GM12864 (cell line): ENCODE measurements around the gene KDM4F.

Source experiments
- DNase-seq: peaks from one replicate; pipeline ENCODE4 v3.0.0-alpha.2; 2011; ENCODE audit warnings: low read depth
- H3K4me3 ChIP-seq: 2 replicates; pipeline ENCODE4 v1.5.1; 2011; ENCODE audit warnings: mild to moderate bottlenecking, low read depth, low read length, control low read depth
- CTCF ChIP-seq: IDR thresholded peaks from 2 replicates; pipeline ENCODE4 v1.5.1; 2011; ENCODE audit warnings: low read depth, mild to moderate bottlenecking, moderate library complexity, low read length, control low read depth, inconsistent platforms; ENCODE audit errors: missing control alignments

Gene KDM4F

GRCh38 chr11:95100191-95100648 lies 51.0 kb downstream of the KDM4F start:
- no peak for TF ChIP-seq CTCF
- no peak for DNase-seq

More at GRCh38 chr11:95100191-95100648, 51.0 kb downstream of the KDM4F start:
- H3K4me3 ChIP-seq, result no peak overlapping the region
